HepG2 (cell line): ENCODE data around the gene SERHL2. TPM values are rescaled to one million over a fixed set of nuclear protein-coding genes. Genes with fewer than 3 reads are reported as not detected.

Source experiments
- BORCS8-MEF2B ChIP-seq: sonication (generic); formaldehyde crosslinking; IDR thresholded peaks from 2 replicates; pipeline ENCODE4 v1.8.0; 2022; ENCODE audit warnings: mild to moderate bottlenecking, missing genetic modification reagents
- CCAR2 ChIP-seq: fragments of 200-400 bp; formaldehyde crosslinking; optimal IDR thresholded peaks from 2 replicates; pipeline ENCODE3; 2018; ENCODE audit warnings: low read depth, mild to moderate bottlenecking, low read length, moderate library complexity
- EZH2 ChIP-seq: conservative IDR thresholded peaks from 2 replicates; pipeline ENCODE4 v1.6.1; 2012; ENCODE audit warnings: mild to moderate bottlenecking, low read depth, low read length, moderate library complexity
- HMG20A ChIP-seq: IDR thresholded peaks from 2 replicates; pipeline ENCODE4 v1.6.1; 2016; ENCODE audit warnings: borderline replicate concordance
- HNRNPLL ChIP-seq: fragments of 200-400 bp; formaldehyde crosslinking; IDR thresholded peaks from 2 replicates; pipeline ENCODE4 v1.6.1; 2017; ENCODE audit warnings: mild to moderate bottlenecking, low read depth, low read length; ENCODE audit not compliant: poor library complexity, severe bottlenecking
- ISL2 ChIP-seq: sonication (generic); formaldehyde crosslinking; IDR thresholded peaks from 2 replicates; pipeline ENCODE4 v1.5.0; 2020; ENCODE audit warnings: missing genetic modification reagents
- KLF13 ChIP-seq: sonication (generic); formaldehyde crosslinking; IDR thresholded peaks from 2 replicates; pipeline ENCODE4 v1.4.0; 2020; ENCODE audit warnings: mild to moderate bottlenecking, missing genetic modification reagents
- LCORL ChIP-seq, 2 experiments: fragments of 450-650 bp in 1 of 2; sonication (generic) in 1 of 2; formaldehyde crosslinking in 1 of 2; IDR thresholded peaks; 2 replicates each; pipeline versions ENCODE4 v1.5.0 to v1.6.1; 2017 to 2020; ENCODE audit warnings: antibody characterized with exemption in 1 of 2, missing genetic modification reagents in 1 of 2
- NR2C2 ChIP-seq: sonication (generic); formaldehyde crosslinking; IDR thresholded peaks from 2 replicates; pipeline ENCODE4 v1.4.0; 2020; ENCODE audit warnings: missing genetic modification reagents, mild to moderate bottlenecking, moderate library complexity, borderline replicate concordance
- RBM22 ChIP-seq: fragments of 200-400 bp; formaldehyde crosslinking; optimal IDR thresholded peaks from 2 replicates; pipeline ENCODE3; 2017; ENCODE audit warnings: mild to moderate bottlenecking, low read length, moderate library complexity
- RFXAP ChIP-seq: sonication (generic); formaldehyde crosslinking; IDR thresholded peaks from 2 replicates; pipeline ENCODE4 v1.4.0; 2020; ENCODE audit warnings: missing genetic modification reagents, borderline replicate concordance
- RORA ChIP-seq: sonication (generic); formaldehyde crosslinking; IDR thresholded peaks from 2 replicates; pipeline ENCODE4 v1.5.0; 2020; ENCODE audit warnings: mild to moderate bottlenecking, missing genetic modification reagents, moderate library complexity
- SIX1 ChIP-seq: sonication (generic); formaldehyde crosslinking; IDR thresholded peaks from 2 replicates; pipeline ENCODE4 v1.4.0; 2020; ENCODE audit warnings: missing genetic modification reagents, borderline replicate concordance
- SOX13 ChIP-seq, 3 experiments: fragments of 450-650 bp in 1 of 3; sonication (generic) in 1 of 3; formaldehyde crosslinking in 1 of 3; IDR thresholded peaks in 2 of 3; conservative IDR thresholded peaks in 1 of 3; 2 replicates each; pipeline versions ENCODE4 v1.5.0 to v1.6.1; 2016 to 2020; ENCODE audit warnings: antibody characterized with exemption in 1 of 3, mild to moderate bottlenecking in 1 of 3, missing compliant biosample characterization in 1 of 3, missing genetic modification reagents in 1 of 3, moderate library complexity in 1 of 3
- SUZ12 ChIP-seq: fragments of 150-350 bp; IDR thresholded peaks from 2 replicates; pipeline ENCODE4 v1.6.1; 2014; ENCODE audit warnings: low read depth, low read length
- SYNCRIP ChIP-seq: fragments of 200-400 bp; formaldehyde crosslinking; IDR thresholded peaks from 2 replicates; pipeline ENCODE4 v1.6.1; 2018; ENCODE audit warnings: mild to moderate bottlenecking, low read depth, low read length; ENCODE audit not compliant: insufficient read depth
- TAF1 ChIP-seq: sonication (generic); formaldehyde crosslinking; IDR thresholded peaks from 2 replicates; pipeline ENCODE4 v1.4.0; 2020; ENCODE audit warnings: missing genetic modification reagents
- ZNF292 ChIP-seq: sonication (generic); formaldehyde crosslinking; IDR thresholded peaks from 2 replicates; pipeline ENCODE4 v1.8.1; 2022; ENCODE audit warnings: mild to moderate bottlenecking, low read depth, missing genetic modification reagents, borderline replicate concordance
- ZNF333 ChIP-seq: sonication (generic); formaldehyde crosslinking; IDR thresholded peaks from 2 replicates; pipeline ENCODE4 v1.4.0; 2020; ENCODE audit warnings: mild to moderate bottlenecking, missing genetic modification reagents, borderline replicate concordance
- ZNF350 ChIP-seq: sonication (generic); formaldehyde crosslinking; IDR thresholded peaks from 2 replicates; pipeline ENCODE4 v1.4.0; 2020; ENCODE audit warnings: mild to moderate bottlenecking, low read depth, missing genetic modification reagents, borderline replicate concordance
- ZNF607 ChIP-seq: sonication (generic); formaldehyde crosslinking; IDR thresholded peaks from 2 replicates; pipeline ENCODE4 v1.5.1; 2020; ENCODE audit warnings: missing genetic modification reagents, mild to moderate bottlenecking, borderline replicate concordance
- ZNF782 ChIP-seq: sonication (generic); formaldehyde crosslinking; IDR thresholded peaks from 2 replicates; pipeline ENCODE4 v1.4.0; 2020; ENCODE audit warnings: missing genetic modification reagents, mild to moderate bottlenecking, borderline replicate concordance
- polyA plus RNA-seq, 8 experiments: library from polyadenylated mRNA; depleted of rRNA in 3 of 8; stranded (reverse) in 7 of 8; unstranded in 1 of 8; fragments of >200 nt; fragmentation: Illumina TruSeq in 4 of 8; extraction: Trizol in 4 of 8; gene quantifications; 2 replicates each; pipeline versions ENCODE4 v1.2.1 to v1.2.3, GENCODE V29; 2011 to 2016; ENCODE audit warnings: low read depth in 4 of 8, missing spikeins in 1 of 8, mixed read lengths in 1 of 8; ENCODE audit not compliant: insufficient read depth in 1 of 8
- total RNA-seq, 5 experiments: library from RNA; depleted of rRNA; stranded (reverse); fragments of >200 nt; fragmentation: Illumina TruSeq; extraction: Trizol; gene quantifications; 2 replicates each; pipeline ENCODE4 v1.2.3, GENCODE V29; 2016; ENCODE audit warnings: low read depth in 1 of 5
- TF ChIP-seq, protein P1 (sequence below): sonication (generic); formaldehyde crosslinking; IDR thresholded peaks from 2 replicates; pipeline ENCODE4 v1.9.0; 2021; ENCODE audit warnings: missing genetic modification reagents, borderline replicate concordance
- TF ChIP-seq, protein P2 (sequence below): sonication (generic); formaldehyde crosslinking; IDR thresholded peaks from 2 replicates; pipeline ENCODE4 v1.5.1; 2020; ENCODE audit warnings: missing genetic modification reagents, mild to moderate bottlenecking, borderline replicate concordance

SERHL2 gene
- total and polyA plus RNA-seq, 2 of the 13 experiments (the other 11 are each of a cell fraction or from before 2014, with no cell fraction given) = 1.0 to 1.8 TPM

DNA sequence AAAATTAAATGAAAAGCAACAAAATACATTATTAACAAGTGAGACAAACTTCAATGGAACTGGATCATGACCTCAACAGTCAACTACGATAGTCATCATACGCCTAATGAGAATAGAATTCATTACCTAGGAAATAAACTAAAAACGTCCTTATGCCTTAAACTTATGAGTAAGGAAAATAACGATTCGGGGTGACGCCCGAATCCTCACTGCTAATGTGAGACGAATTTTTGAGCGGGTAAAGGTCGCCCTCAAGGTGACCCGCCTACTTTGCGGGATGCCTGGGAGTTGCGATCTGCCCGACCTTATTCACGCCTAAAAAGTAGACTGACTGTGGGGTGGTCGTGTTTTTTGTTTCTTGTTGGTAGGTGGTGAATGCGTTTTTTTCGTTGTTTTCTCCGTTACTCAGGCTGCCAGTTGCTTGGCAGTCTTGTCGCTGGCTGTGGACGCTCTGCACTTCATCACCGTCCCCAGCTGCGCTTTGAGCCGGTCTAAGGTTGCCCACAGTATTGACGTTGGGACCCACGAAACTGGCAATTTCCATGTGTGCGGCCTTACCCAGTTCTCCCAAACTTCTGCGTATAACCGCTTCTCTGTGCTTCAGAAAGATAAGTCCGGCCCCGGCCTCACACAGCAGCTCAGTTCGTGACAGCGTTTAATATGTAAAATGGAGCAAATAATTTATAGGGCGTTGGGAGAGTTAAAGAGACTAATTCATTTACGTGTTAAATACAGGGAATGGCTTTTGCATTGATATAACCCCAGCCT is 61.5 kb downstream of the SERHL2 start (continued):
- peak; percentile 50 for TF ChIP-seq HNRNPLL
- TF ChIP-seq SOX13 (IDR thresholded peaks at IDR 0.05) = peak; percentile 95
- TF ChIP-seq SOX13 (CRISPR knock-in tag; conservative IDR thresholded peaks at IDR 0.05 in 1 of 2, IDR thresholded peaks at IDR 0.05 in 1 of 2) = peak; percentile 65 to 97
- peak; percentile 97 for TF ChIP-seq ZNF350 (CRISPR knock-in tag)
- TF ChIP-seq EZH2 = no peak
- TF ChIP-seq TAF1 (CRISPR knock-in tag) = 0 out of 2 replicates have a peak, but pooled peaks have one; percentile 7
- peak; percentile 57; the same call in 1 of the 2 replicates for TF ChIP-seq HMG20A (CRISPR knock-in tag)
- peak; percentile 87; the same call in 1 of the 2 replicates for TF ChIP-seq ZNF782 (CRISPR knock-in tag)
- TF ChIP-seq KLF13 = no peak
- TF ChIP-seq, protein P1, sequence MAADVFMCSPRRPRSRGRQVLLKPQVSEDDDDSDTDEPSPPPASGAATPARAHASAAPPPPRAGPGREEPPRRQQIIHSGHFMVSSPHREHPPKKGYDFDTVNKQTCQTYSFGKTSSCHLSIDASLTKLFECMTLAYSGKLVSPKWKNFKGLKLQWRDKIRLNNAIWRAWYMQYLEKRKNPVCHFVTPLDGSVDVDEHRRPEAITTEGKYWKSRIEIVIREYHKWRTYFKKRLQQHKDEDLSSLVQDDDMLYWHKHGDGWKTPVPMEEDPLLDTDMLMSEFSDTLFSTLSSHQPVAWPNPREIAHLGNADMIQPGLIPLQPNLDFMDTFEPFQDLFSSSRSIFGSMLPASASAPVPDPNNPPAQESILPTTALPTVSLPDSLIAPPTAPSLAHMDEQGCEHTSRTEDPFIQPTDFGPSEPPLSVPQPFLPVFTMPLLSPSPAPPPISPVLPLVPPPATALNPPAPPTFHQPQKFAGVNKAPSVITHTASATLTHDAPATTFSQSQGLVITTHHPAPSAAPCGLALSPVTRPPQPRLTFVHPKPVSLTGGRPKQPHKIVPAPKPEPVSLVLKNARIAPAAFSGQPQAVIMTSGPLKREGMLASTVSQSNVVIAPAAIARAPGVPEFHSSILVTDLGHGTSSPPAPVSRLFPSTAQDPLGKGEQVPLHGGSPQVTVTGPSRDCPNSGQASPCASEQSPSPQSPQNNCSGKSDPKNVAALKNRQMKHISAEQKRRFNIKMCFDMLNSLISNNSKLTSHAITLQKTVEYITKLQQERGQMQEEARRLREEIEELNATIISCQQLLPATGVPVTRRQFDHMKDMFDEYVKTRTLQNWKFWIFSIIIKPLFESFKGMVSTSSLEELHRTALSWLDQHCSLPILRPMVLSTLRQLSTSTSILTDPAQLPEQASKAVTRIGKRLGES (CRISPR knock-in tag) = no peak
- peak; percentile 55; the same call in 1 of the 2 replicates for TF ChIP-seq LCORL (IDR thresholded peaks at IDR 0.05)
- peak; percentile 60; the same call in 1 of the 2 replicates for TF ChIP-seq LCORL (CRISPR knock-in tag; IDR thresholded peaks at IDR 0.05)
- TF ChIP-seq RORA (CRISPR knock-in tag) = peak; percentile 76; the same call in 1 of the 2 replicates
- TF ChIP-seq CCAR2 = peak; percentile 45
- peak; percentile 75 for TF ChIP-seq NR2C2
- peak; percentile 90 for TF ChIP-seq RFXAP (CRISPR knock-in tag)
- no peak for TF ChIP-seq SUZ12
- peak; percentile 68; the same call in 1 of the 2 replicates for TF ChIP-seq SIX1 (CRISPR knock-in tag)
- TF ChIP-seq ZNF292 = 0 out of 2 replicates have a peak, but pooled peaks have one; percentile 53
- TF ChIP-seq, protein P2, sequence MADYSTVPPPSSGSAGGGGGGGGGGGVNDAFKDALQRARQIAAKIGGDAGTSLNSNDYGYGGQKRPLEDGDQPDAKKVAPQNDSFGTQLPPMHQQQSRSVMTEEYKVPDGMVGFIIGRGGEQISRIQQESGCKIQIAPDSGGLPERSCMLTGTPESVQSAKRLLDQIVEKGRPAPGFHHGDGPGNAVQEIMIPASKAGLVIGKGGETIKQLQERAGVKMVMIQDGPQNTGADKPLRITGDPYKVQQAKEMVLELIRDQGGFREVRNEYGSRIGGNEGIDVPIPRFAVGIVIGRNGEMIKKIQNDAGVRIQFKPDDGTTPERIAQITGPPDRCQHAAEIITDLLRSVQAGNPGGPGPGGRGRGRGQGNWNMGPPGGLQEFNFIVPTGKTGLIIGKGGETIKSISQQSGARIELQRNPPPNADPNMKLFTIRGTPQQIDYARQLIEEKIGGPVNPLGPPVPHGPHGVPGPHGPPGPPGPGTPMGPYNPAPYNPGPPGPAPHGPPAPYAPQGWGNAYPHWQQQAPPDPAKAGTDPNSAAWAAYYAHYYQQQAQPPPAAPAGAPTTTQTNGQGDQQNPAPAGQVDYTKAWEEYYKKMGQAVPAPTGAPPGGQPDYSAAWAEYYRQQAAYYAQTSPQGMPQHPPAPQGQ (CRISPR knock-in tag) = peak; percentile 91; the same call in 1 of the 2 replicates
- TF ChIP-seq ISL2 (CRISPR knock-in tag) = peak; percentile 85
- no peak; the same call in 1 of the 2 replicates for TF ChIP-seq ZNF333 (CRISPR knock-in tag)
- peak; percentile 46 for TF ChIP-seq ZNF607
- TF ChIP-seq SYNCRIP = no peak
- TF ChIP-seq BORCS8-MEF2B (CRISPR knock-in tag) = no peak; the same call in 1 of the 2 replicates
- TF ChIP-seq RBM22 = peak; percentile 98
